Keratinocyte (primary cell): Measurements from ENCODE around the gene FHOD3. TPM values are rescaled to one million over a fixed set of nuclear protein-coding genes. Genes with fewer than 3 reads are reported as not detected.

Source experiments
- DNase-seq: peaks from one replicate; pipeline ENCODE4 v3.0.0-alpha.2; 2011; ENCODE audit warnings: low read depth, missing footprints, low spot score
- FAIRE-seq: peaks from 2 replicates; lab custom pipeline; 2011; peaks lifted over from hg19 to GRCh38; lab: Jason Lieb, UNC
- H2AFZ ChIP-seq: 2 replicates; pipeline ENCODE4 v1.6.0; 2012; ENCODE audit warnings: low read length, control low read depth, inconsistent platforms; ENCODE audit not compliant: control insufficient read depth
- H3K27ac ChIP-seq: 2 replicates; pipeline ENCODE4 v1.5.1; 2011; ENCODE audit warnings: low read length; ENCODE audit not compliant: control insufficient read depth, insufficient read depth
- H3K27me3 ChIP-seq: 3 replicates; pipeline ENCODE4 v1.6.0; 2011; ENCODE audit warnings: low read length; ENCODE audit not compliant: control insufficient read depth, insufficient read depth; ENCODE audit errors: extremely low read depth
- H3K36me3 ChIP-seq, 2 experiments: 2 replicates in 1 of 2; 3 replicates in 1 of 2; pipeline ENCODE4 v1.5.1; 2011; ENCODE audit warnings: low read length in 2 of 2, mild to moderate bottlenecking in 1 of 2; ENCODE audit not compliant: control insufficient read depth in 2 of 2, insufficient read depth in 2 of 2; ENCODE audit errors: extremely low read depth in 1 of 2
- H3K4me1 ChIP-seq: 3 replicates; pipeline ENCODE4 v1.5.1; 2011; ENCODE audit warnings: low read length; ENCODE audit not compliant: control insufficient read depth, insufficient read depth; ENCODE audit errors: extremely low read depth
- H3K4me2 ChIP-seq: 3 replicates; pipeline ENCODE4 v1.6.0; 2011; ENCODE audit warnings: low read depth, low read length; ENCODE audit not compliant: control insufficient read depth, insufficient read depth; ENCODE audit errors: extremely low read depth
- H3K4me3 ChIP-seq, 3 experiments: fragments of 200-600 bp in 1 of 3; sonication (generic) in 1 of 3; 2 replicates in 2 of 3; 3 replicates in 1 of 3; pipeline ENCODE4 v1.5.1; 2011 to 2016; ENCODE audit warnings: low read length in 3 of 3, mild to moderate bottlenecking in 3 of 3, control low read depth in 2 of 3, inconsistent platforms in 1 of 3, low read depth in 1 of 3, mixed read lengths in 1 of 3, mixed run types in 1 of 3, moderate library complexity in 1 of 3; ENCODE audit not compliant: control insufficient read depth in 2 of 3, insufficient read depth in 2 of 3; ENCODE audit errors: extremely low read depth in 1 of 3
- H3K79me2 ChIP-seq: 2 replicates; pipeline ENCODE4 v1.6.0; 2012; ENCODE audit warnings: low read length; ENCODE audit not compliant: control insufficient read depth, insufficient read depth
- H3K9ac ChIP-seq: 3 replicates; pipeline ENCODE4 v1.6.0; 2011; ENCODE audit warnings: low read length; ENCODE audit not compliant: control insufficient read depth, insufficient read depth; ENCODE audit errors: extremely low read depth
- H3K9me1 ChIP-seq: 3 replicates; pipeline ENCODE4 v1.6.0; 2011; ENCODE audit warnings: low read length; ENCODE audit not compliant: control insufficient read depth, insufficient read depth; ENCODE audit errors: extremely low read depth
- H3K9me3 ChIP-seq: 2 replicates; pipeline ENCODE4 v1.5.1; 2012; ENCODE audit warnings: low read depth, low read length; ENCODE audit not compliant: control insufficient read depth
- H4K20me1 ChIP-seq: 3 replicates; pipeline ENCODE4 v1.6.0; 2011; ENCODE audit warnings: low read length; ENCODE audit not compliant: control insufficient read depth, insufficient read depth; ENCODE audit errors: extremely low read depth
- EZH2 ChIP-seq: IDR thresholded peaks from one replicate; pipeline ENCODE4 v1.6.1; 2012; ENCODE audit warnings: inconsistent platforms, mild to moderate bottlenecking, low read length, moderate library complexity
- dilution Hi-C: fragments of 300-500 bp; cut with MboI; formaldehyde crosslinking; loops from one replicate; pipeline ENCODE4 v1.7.0; 2020; ENCODE audit warnings: low sequenced_read_pairs; ENCODE audit not compliant: extremely low pct_ligation_motif_present
- polyA plus RNA-seq, 5 experiments: library from polyadenylated mRNA; depleted of rRNA in 3 of 5; stranded (reverse) in 3 of 5; stranded (forward) in 1 of 5; unstranded in 1 of 5; fragments of >200 nt; gene quantifications; 1 replicate in 1 of 5; 2 replicates in 3 of 5; 3 replicates in 1 of 5; pipeline versions ENCODE4 v1.2.1 to v1.2.3, GENCODE V29; 2011 to 2012; ENCODE audit warnings: missing spikeins in 2 of 5, low read depth in 1 of 5, low replicate concordance in 1 of 5
- TF ChIP-seq, protein P1 (sequence below), 3 experiments: IDR thresholded peaks in 1 of 3; conservative IDR thresholded peaks in 1 of 3; optimal IDR thresholded peaks in 1 of 3; 2 replicates in 2 of 3; 3 replicates in 1 of 3; pipeline versions ENCODE3 to v1.5.1; 2011; ENCODE audit warnings: low read length in 3 of 3, mild to moderate bottlenecking in 3 of 3, moderate library complexity in 2 of 3, control low read depth in 1 of 3, inconsistent platforms in 1 of 3; ENCODE audit not compliant: insufficient read depth in 2 of 3; ENCODE audit errors: extremely low read depth in 1 of 3

The FHOD3 gene
- polyA plus RNA-seq, 1 donor (not counting 4 experiments of a cell fraction or from before 2014, with no cell fraction given) = 7.7 TPM

DNA sequence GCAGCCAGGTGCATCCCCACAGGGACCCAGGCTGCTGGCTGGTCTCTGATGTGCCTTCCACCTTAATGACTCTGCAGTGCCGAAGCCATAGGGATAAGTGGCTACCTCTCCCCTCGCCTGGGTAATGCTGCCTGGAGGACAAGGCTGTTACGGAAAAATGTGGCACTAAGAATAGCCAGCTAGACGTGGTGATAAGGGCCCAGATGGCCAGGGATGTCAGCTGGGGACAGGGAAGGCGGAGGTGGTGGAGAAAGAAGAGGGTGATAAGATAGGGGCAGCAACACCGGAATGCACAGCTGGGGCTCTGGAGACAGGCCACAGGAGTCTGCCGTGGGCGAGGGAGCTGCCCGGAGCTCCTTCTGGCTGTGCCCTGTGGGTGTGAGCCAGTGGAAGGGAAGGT lies 170.6 kb downstream of the FHOD3 start:
- no peak overlapping the region for H3K4me3 ChIP-seq
- H2AFZ ChIP-seq = no peak overlapping the region
- no peak overlapping the region for H3K27ac ChIP-seq
- dilution Hi-C loops = no loop called here
- DNase-seq (no peak), FAIRE-seq (no peak)
- no peaks in the 10 kb centered on the region for H3K27me3 ChIP-seq
- no peaks in the 10 kb centered on the region for H3K9me1 ChIP-seq
- no peaks in the 10 kb centered on the region for H3K36me3 ChIP-seq
- H3K9ac ChIP-seq = no peak overlapping the region
- no peak overlapping the region for H3K4me2 ChIP-seq
- no peaks in the 10 kb centered on the region for H3K4me1 ChIP-seq
- no peaks in the 10 kb centered on the region for H3K9me3 ChIP-seq
- H3K79me2 ChIP-seq = no peaks in the 10 kb centered on the region
- TF ChIP-seq, protein P1, sequence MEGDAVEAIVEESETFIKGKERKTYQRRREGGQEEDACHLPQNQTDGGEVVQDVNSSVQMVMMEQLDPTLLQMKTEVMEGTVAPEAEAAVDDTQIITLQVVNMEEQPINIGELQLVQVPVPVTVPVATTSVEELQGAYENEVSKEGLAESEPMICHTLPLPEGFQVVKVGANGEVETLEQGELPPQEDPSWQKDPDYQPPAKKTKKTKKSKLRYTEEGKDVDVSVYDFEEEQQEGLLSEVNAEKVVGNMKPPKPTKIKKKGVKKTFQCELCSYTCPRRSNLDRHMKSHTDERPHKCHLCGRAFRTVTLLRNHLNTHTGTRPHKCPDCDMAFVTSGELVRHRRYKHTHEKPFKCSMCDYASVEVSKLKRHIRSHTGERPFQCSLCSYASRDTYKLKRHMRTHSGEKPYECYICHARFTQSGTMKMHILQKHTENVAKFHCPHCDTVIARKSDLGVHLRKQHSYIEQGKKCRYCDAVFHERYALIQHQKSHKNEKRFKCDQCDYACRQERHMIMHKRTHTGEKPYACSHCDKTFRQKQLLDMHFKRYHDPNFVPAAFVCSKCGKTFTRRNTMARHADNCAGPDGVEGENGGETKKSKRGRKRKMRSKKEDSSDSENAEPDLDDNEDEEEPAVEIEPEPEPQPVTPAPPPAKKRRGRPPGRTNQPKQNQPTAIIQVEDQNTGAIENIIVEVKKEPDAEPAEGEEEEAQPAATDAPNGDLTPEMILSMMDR (optimal IDR thresholded peaks at IDR 0.05 in 1 of 3, IDR thresholded peaks at IDR 0.05 in 1 of 3, conservative IDR thresholded peaks at IDR 0.05 in 1 of 3; ENCODE audit: extremely low read depth in 1 of 3, insufficient read depth in 2 of 3, low read length in 3 of 3) = no peak
- no peak for TF ChIP-seq EZH2
- H4K20me1 ChIP-seq = no peaks in the 10 kb centered on the region

DNA sequence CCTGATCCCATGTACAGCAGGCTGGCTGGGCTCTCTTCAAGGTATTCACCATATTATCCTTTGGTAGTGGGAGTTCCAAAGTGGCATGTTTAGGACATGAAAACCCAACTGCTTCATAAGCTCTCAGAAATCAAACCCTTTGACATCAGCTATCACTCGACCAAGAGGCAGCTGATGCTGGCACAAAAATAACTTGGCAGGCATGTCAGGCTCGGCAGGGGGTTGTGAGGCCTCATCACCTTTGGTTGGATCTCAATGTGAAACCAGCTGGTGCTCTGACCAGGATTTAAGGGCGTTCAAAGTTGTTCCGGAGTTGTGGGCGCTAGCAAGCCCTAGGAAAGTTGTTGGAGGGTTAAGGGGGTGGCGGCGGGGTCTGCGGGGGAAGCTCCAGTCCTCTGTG lies 171.9 kb downstream of the FHOD3 start:
- DNase-seq = no peak
- no peaks in the 10 kb centered on the region for H3K9me3 ChIP-seq
- TF ChIP-seq EZH2 = no peak
- TF ChIP-seq, protein P1 (optimal IDR thresholded peaks at IDR 0.05 in 1 of 3, IDR thresholded peaks at IDR 0.05 in 1 of 3, conservative IDR thresholded peaks at IDR 0.05 in 1 of 3; ENCODE audit: extremely low read depth in 1 of 3, insufficient read depth in 2 of 3, low read length in 3 of 3) = no peak
- H3K9ac ChIP-seq = no peak overlapping the region
- no peak for FAIRE-seq
- H3K27ac ChIP-seq = no peak overlapping the region
- H3K36me3 ChIP-seq = no peaks in the 10 kb centered on the region
- dilution Hi-C loops = no loop called here
- H3K79me2 ChIP-seq = no peaks in the 10 kb centered on the region
- no peaks in the 10 kb centered on the region for H3K9me1 ChIP-seq
- H3K4me2 ChIP-seq = no peak overlapping the region
- H3K4me1 ChIP-seq = no peaks in the 10 kb centered on the region
- H3K27me3 ChIP-seq = no peaks in the 10 kb centered on the region
- H4K20me1 ChIP-seq = no peaks in the 10 kb centered on the region
- no peak overlapping the region for H3K4me3 ChIP-seq
- no peak overlapping the region for H2AFZ ChIP-seq
